ENCODE measurements around the gene CA9. TPM values are rescaled to one million over a fixed set of nuclear protein-coding genes. Genes with fewer than 3 reads are reported as not detected.

Gene CA9
- total and polyA plus RNA-seq, 2 donors (not counting 3 experiments of a cell fraction or from before 2014, with no cell fraction given): 0.18 TPM; not detected in 1

- no peak for DNase-seq (ENCODE audit: low read depth, low spot score)
- Histone ChIP-seq H3K9ac (replicated peaks; ENCODE audit: extremely low read depth, insufficient read depth, low read length) (no peak overlapping the region), H3K79me2 (ENCODE audit: control insufficient read depth, insufficient read depth, low read length) (no peaks in the 10 kb centered on the region), H3K9me1 (replicated peaks; ENCODE audit: control insufficient read depth, extremely low read depth, insufficient read depth, low read length) (no peaks in the 10 kb centered on the region), H3K4me2 (ENCODE audit: insufficient read depth, low read length) (no peak overlapping the region), H3K27ac (ENCODE audit: insufficient read depth, low read depth, low read length) (no peak overlapping the region), H2AFZ (ENCODE audit: low read depth, low read length) (no peak overlapping the region), H3K27me3 (ENCODE audit: control insufficient read depth in 2 of 2, insufficient read depth in 2 of 2, low read length in 2 of 2) (no peaks in the 10 kb centered on the region), H3K4me3 (replicated peaks in 1 of 3; ENCODE audit: insufficient read depth in 1 of 3, low read depth in 1 of 3, low read length in 3 of 3) (no peak overlapping the region), H3K9me3 (replicated peaks; ENCODE audit: control insufficient read depth, insufficient read depth, low read length) (no peaks in the 10 kb centered on the region), H4K20me1 (replicated peaks; ENCODE audit: control insufficient read depth, extremely low read depth, insufficient read depth, low read length) (no peaks in the 10 kb centered on the region), H3K4me1 (ENCODE audit: control insufficient read depth, extremely low read depth, insufficient read depth, low read length) (no peaks in the 10 kb centered on the region), H3K36me3 (ENCODE audit: control insufficient read depth in 2 of 2, extremely low read depth in 1 of 2, insufficient read depth in 2 of 2, low read length in 2 of 2) (peaks cover 69 to 74% of the 10 kb centered on the region in 2 experiments)
- BruUV-seq (replicated peaks): no TSS peak
- POLR2A ChIA-PET: interaction anchor here (0.7 kb wide), 1 partner anchor 20 kb away, joined by 3 read pairs; no protein-coding TSS in a partner anchor
- no peak for TF ChIP-seq POLR2AphosphoS5 (IDR thresholded peaks at IDR 0.05; ENCODE audit: insufficient read depth, low read depth, low read length)
- no peak for TF ChIP-seq POLR2A (IDR thresholded peaks at IDR 0.05; ENCODE audit: low read depth, low read length)
- no peak for TF ChIP-seq MYC (IDR thresholded peaks at IDR 0.05; ENCODE audit: low read depth, low read length)
- no peak for TF ChIP-seq EZH2 (IDR thresholded peaks at IDR 0.05; ENCODE audit: borderline replicate concordance, low read depth, low read length, severe bottlenecking)
- TF ChIP-seq, protein P1, sequence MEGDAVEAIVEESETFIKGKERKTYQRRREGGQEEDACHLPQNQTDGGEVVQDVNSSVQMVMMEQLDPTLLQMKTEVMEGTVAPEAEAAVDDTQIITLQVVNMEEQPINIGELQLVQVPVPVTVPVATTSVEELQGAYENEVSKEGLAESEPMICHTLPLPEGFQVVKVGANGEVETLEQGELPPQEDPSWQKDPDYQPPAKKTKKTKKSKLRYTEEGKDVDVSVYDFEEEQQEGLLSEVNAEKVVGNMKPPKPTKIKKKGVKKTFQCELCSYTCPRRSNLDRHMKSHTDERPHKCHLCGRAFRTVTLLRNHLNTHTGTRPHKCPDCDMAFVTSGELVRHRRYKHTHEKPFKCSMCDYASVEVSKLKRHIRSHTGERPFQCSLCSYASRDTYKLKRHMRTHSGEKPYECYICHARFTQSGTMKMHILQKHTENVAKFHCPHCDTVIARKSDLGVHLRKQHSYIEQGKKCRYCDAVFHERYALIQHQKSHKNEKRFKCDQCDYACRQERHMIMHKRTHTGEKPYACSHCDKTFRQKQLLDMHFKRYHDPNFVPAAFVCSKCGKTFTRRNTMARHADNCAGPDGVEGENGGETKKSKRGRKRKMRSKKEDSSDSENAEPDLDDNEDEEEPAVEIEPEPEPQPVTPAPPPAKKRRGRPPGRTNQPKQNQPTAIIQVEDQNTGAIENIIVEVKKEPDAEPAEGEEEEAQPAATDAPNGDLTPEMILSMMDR (IDR thresholded peaks at IDR 0.05; ENCODE audit: extremely low read depth in 1 of 2, insufficient read depth in 1 of 2, low read depth in 1 of 2, low read length in 2 of 2): no peak
- TF ChIP-seq FOS (IDR thresholded peaks at IDR 0.05; ENCODE audit: borderline replicate concordance, insufficient read depth, low read length): no peak
- TF ChIP-seq JUN (IDR thresholded peaks at IDR 0.05; ENCODE audit: borderline replicate concordance, insufficient read depth, insufficient read length, low read depth): no peak
- TF ChIP-seq MAX (IDR thresholded peaks at IDR 0.05; ENCODE audit: insufficient read depth, insufficient read length): no peak
- no peak for TF ChIP-seq GATA2 (IDR thresholded peaks at IDR 0.05; ENCODE audit: insufficient read depth, insufficient read length, low read depth, low read length)
- no peak for FAIRE-seq
- intact Hi-C loops (cut with micrococcal nuclease): no loop called here
- CTCF ChIA-PET: interaction anchor here (0.9 to 2.0 kb wide), 5 partner anchors 11 to 23 kb away, joined by 3 to 16 read pairs (median 3); no protein-coding TSS in a partner anchor
- dilution Hi-C loops (cut with MboI; ENCODE audit: extremely low pct_ligation_motif_present, low sequenced_read_pairs): no loop called here
These were observed 38.0 kb downstream of the CA9 start for GRCh38 chr9:35711501-35712428.
